HepG2 (cell line): ENCODE data around the gene CTNNAL1. TPM values are rescaled to one million over a fixed set of nuclear protein-coding genes. Genes with fewer than 3 reads are reported as not detected.
A peak's percentile ranks its signal among the peaks of the same experiment; 100 is the strongest.

ENCODE experiments used
- ATF2 ChIP-seq: sonication (generic); formaldehyde crosslinking; IDR thresholded peaks from 2 replicates; pipeline ENCODE4 v1.4.0; 2020; ENCODE audit warnings: missing genetic modification reagents
- BHLHE40 ChIP-seq: IDR thresholded peaks from 2 replicates; pipeline ENCODE4 v1.6.1; 2011; ENCODE audit warnings: low read length, improper control_type of control experiment
- EZH2 ChIP-seq: conservative IDR thresholded peaks from 2 replicates; pipeline ENCODE4 v1.6.1; 2012; ENCODE audit warnings: mild to moderate bottlenecking, low read depth, low read length, moderate library complexity
- KAT8 ChIP-seq: IDR thresholded peaks from 2 replicates; pipeline ENCODE4 v1.6.1; 2016; ENCODE audit warnings: missing genetic modification reagents, missing compliant biosample characterization
- KDM4B ChIP-seq: sonication (generic); formaldehyde crosslinking; IDR thresholded peaks from 2 replicates; pipeline ENCODE4 v1.4.0; 2020; ENCODE audit warnings: missing genetic modification reagents
- NR2C2 ChIP-seq: sonication (generic); formaldehyde crosslinking; IDR thresholded peaks from 2 replicates; pipeline ENCODE4 v1.4.0; 2020; ENCODE audit warnings: missing genetic modification reagents, mild to moderate bottlenecking, moderate library complexity, borderline replicate concordance
- POGZ ChIP-seq: sonication (generic); formaldehyde crosslinking; IDR thresholded peaks from 2 replicates; pipeline ENCODE4 v1.4.0; 2020; ENCODE audit warnings: mild to moderate bottlenecking, missing genetic modification reagents
- REL ChIP-seq: sonication (generic); formaldehyde crosslinking; conservative IDR thresholded peaks from 2 replicates; pipeline ENCODE4 v1.8.0; 2022; ENCODE audit warnings: mild to moderate bottlenecking, missing genetic modification reagents, moderate library complexity
- SIN3B ChIP-seq: fragments of 150-350 bp; IDR thresholded peaks from 2 replicates; pipeline ENCODE4 v1.6.1; 2014; ENCODE audit warnings: low read length
- ZNF180 ChIP-seq: sonication (generic); formaldehyde crosslinking; IDR thresholded peaks from 2 replicates; pipeline ENCODE4 v1.4.0; 2020; ENCODE audit warnings: low read depth, missing genetic modification reagents, borderline replicate concordance
- ZNF253 ChIP-seq: sonication (generic); formaldehyde crosslinking; IDR thresholded peaks from 2 replicates; pipeline ENCODE4 v1.8.0; 2022; ENCODE audit warnings: mild to moderate bottlenecking, missing genetic modification reagents, borderline replicate concordance
- ZNF557 ChIP-seq: sonication (generic); formaldehyde crosslinking; IDR thresholded peaks from 2 replicates; pipeline ENCODE4 v1.4.0; 2020; ENCODE audit warnings: missing genetic modification reagents
- ZNF670 ChIP-seq: sonication (generic); formaldehyde crosslinking; IDR thresholded peaks from 2 replicates; pipeline ENCODE4 v1.8.0; 2022; ENCODE audit warnings: mild to moderate bottlenecking, missing genetic modification reagents, borderline replicate concordance
- ZNF788 ChIP-seq: sonication (generic); formaldehyde crosslinking; IDR thresholded peaks from 2 replicates; pipeline ENCODE4 v1.5.0; 2020; ENCODE audit warnings: mild to moderate bottlenecking, missing genetic modification reagents, borderline replicate concordance
- polyA plus RNA-seq, 8 experiments: library from polyadenylated mRNA; depleted of rRNA in 3 of 8; stranded (reverse) in 7 of 8; unstranded in 1 of 8; fragments of >200 nt; fragmentation: Illumina TruSeq in 4 of 8; extraction: Trizol in 4 of 8; gene quantifications; 2 replicates each; pipeline versions ENCODE4 v1.2.1 to v1.2.3, GENCODE V29; 2011 to 2016; ENCODE audit warnings: low read depth in 4 of 8, missing spikeins in 1 of 8, mixed read lengths in 1 of 8; ENCODE audit not compliant: insufficient read depth in 1 of 8
- total RNA-seq, 5 experiments: library from RNA; depleted of rRNA; stranded (reverse); fragments of >200 nt; fragmentation: Illumina TruSeq; extraction: Trizol; gene quantifications; 2 replicates each; pipeline ENCODE4 v1.2.3, GENCODE V29; 2016; ENCODE audit warnings: low read depth in 1 of 5

The CTNNAL1 gene
- total and polyA plus RNA-seq, 2 of the 13 experiments (the other 11 are each of a cell fraction or from before 2014, with no cell fraction given): 32.0 to 162 TPM

- TF ChIP-seq NR2C2: peak; percentile 78; the same call in 1 of the 2 replicates
- TF ChIP-seq SIN3B: peak; percentile 18; the same call in 1 of the 2 replicates
- no peak for TF ChIP-seq EZH2
- TF ChIP-seq KAT8 (CRISPR knock-in tag): peak; percentile 90
- TF ChIP-seq ZNF253: no peak
- TF ChIP-seq REL (CRISPR knock-in tag): peak; percentile 74; the same call in 1 of the 2 replicates
- TF ChIP-seq KDM4B: peak; percentile 78; the same call in 1 of the 2 replicates
- TF ChIP-seq ZNF557: peak; percentile 57; the same call in 1 of the 2 replicates
- TF ChIP-seq ZNF788 (CRISPR knock-in tag): no peak
- TF ChIP-seq BHLHE40: no peak
- TF ChIP-seq ATF2 (CRISPR knock-in tag): peak; percentile 95
- TF ChIP-seq ZNF670 (CRISPR knock-in tag): peak; percentile 19; the same call in 1 of the 2 replicates
- TF ChIP-seq POGZ (CRISPR knock-in tag): peak; percentile 59; the same call in 1 of the 2 replicates
- no peak for TF ChIP-seq ZNF180 (CRISPR knock-in tag)
- TF ChIP-seq, all 625 proteins: peak for 272
Measured at GRCh38 chr9:108933718-108934322, 79.5 kb downstream of the CTNNAL1 start, which contains the start of gene ELP1 (continued).
